Vagina (tissue), 2 donors: ENCODE data around the gene HOXA5. TPM values are rescaled to one million over a fixed set of nuclear protein-coding genes. Genes with fewer than 3 reads are reported as not detected.

Experiments used
- DNase-seq, 2 donors: peaks; one replicate each; pipeline ENCODE4 v3.0.0-alpha.2; 2017; ENCODE audit errors: extremely low spot score in 2 of 2
- H3K27ac ChIP-seq: fragments of 200-600 bp; sonication (generic); one replicate; pipeline ENCODE4 v1.5.1; 2019
- H3K27me3 ChIP-seq: fragments of 200-600 bp; sonication (generic); one replicate; pipeline ENCODE4 v1.5.1; 2019
- H3K36me3 ChIP-seq, 2 donors: fragments of 200-600 bp; sonication (generic); one replicate each; pipeline ENCODE4 v1.5.1; 2017 to 2019
- H3K4me1 ChIP-seq: fragments of 200-600 bp; sonication (generic); one replicate; pipeline ENCODE4 v1.5.1; 2019
- H3K4me3 ChIP-seq, 2 donors: fragments of 200-600 bp; sonication (generic); 1 replicate in 1 of 2; 2 replicates in 1 of 2; pipeline ENCODE4 v1.5.1; 2016 to 2019
- H3K9me3 ChIP-seq: fragments of 200-600 bp; sonication (generic); one replicate; pipeline ENCODE4 v1.5.1; 2019
- CTCF ChIP-seq, 3 experiments: fragments of 450-650 bp in 2 of 3; fragments of 200-600 bp in 1 of 3; sonication (generic) in 1 of 3; IDR thresholded peaks; one replicate each; pipeline ENCODE4 v1.5.1; 2017 to 2019; ENCODE audit warnings: antibody characterized with exemption in 3 of 3, mild to moderate bottlenecking in 2 of 3, moderate library complexity in 2 of 3
- POLR2A ChIP-seq, 2 donors: fragments of 450-650 bp; IDR thresholded peaks; one replicate each; pipeline ENCODE4 v1.6.1; 2017; ENCODE audit warnings: antibody characterized with exemption in 2 of 2, mild to moderate bottlenecking in 2 of 2, moderate library complexity in 2 of 2
- POLR2AphosphoS5 ChIP-seq, 2 donors: sonication (generic); formaldehyde crosslinking; IDR thresholded peaks; one replicate each; pipeline ENCODE4 v1.9.0; 2017; ENCODE audit warnings: antibody characterized with exemption in 2 of 2, mild to moderate bottlenecking in 2 of 2, low read depth in 1 of 2; ENCODE audit not compliant: insufficient read depth in 1 of 2
- intact Hi-C: fragments of 100-400 bp; cut with DNase I; formaldehyde crosslinking; loops from one replicate; pipeline ENCODE4 v1.15.1; 2023
- total RNA-seq: library from RNA; depleted of rRNA; stranded (reverse); fragments of >200 nt; gene quantifications from one replicate; pipeline ENCODE4 v1.2.3, GENCODE V29; 2016

HOXA5 gene
- total RNA-seq, 1 donor from 2014 or later: 6.1 TPM

DNA sequence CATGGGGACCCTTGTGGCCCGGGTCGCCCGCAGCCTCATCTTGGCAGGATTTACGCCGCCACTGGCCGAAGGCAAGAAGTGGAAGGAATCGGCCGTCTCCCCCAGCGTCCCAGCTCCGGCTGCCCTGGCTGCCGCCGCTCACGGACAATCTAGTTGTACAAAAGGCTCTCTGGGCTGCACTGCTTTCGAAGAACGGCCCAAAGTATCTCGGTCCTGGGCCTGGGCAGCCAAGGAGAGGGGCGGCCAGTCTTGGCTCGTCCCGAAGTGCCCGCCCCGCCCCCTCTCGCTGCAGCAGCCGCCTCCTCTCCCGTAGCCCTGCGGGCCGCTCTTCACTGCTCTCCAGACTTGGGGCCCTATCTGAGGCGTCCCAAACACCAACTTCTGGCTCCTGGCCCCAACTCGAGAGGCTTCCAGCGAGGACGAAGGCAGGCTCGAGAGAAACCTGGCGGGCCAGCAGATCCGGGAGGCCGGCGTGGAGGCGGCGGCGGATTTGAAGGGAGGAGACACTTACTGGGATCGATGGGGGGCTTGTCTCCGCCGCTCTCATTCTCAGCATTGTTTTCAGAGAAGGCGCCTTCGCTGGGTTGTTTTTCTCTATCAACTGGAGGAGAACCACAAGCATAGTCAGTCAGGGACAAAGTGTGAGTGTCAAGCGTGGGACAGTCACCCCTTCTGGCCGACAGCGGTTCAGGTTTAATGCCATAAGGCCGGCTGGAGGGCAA lies 21.0 kb upstream of the HOXA5 start:
- Histone ChIP-seq H3K27me3 (no peaks in the 10 kb centered on the region), H3K4me1 (peaks cover 54% of the 10 kb centered on the region), H3K36me3 (no peaks in the 10 kb centered on the region), H3K4me3 (peak overlapping the region; percentile 56 to 64), H3K9me3 (no peaks in the 10 kb centered on the region), H3K27ac (peak overlapping the region; percentile 99)
- DNase-seq: no peak
- no peak for TF ChIP-seq POLR2AphosphoS5 (IDR thresholded peaks at IDR 0.05; ENCODE audit: insufficient read depth in 1 of 2, low read depth in 1 of 2)
- TF ChIP-seq CTCF (IDR thresholded peaks at IDR 0.05): no peak
- no peak for TF ChIP-seq POLR2A (IDR thresholded peaks at IDR 0.05)
- intact Hi-C loops: loop anchor here (5.0 to 10.0 kb wide), 2 partner anchors 792 to 1310 kb away; no protein-coding TSS in a partner anchor

- H3K4me1 ChIP-seq: peaks cover 54% of the 10 kb centered on the region
- TF ChIP-seq POLR2AphosphoS5 (IDR thresholded peaks at IDR 0.05; ENCODE audit: insufficient read depth in 1 of 2, low read depth in 1 of 2) (no peak), POLR2A (IDR thresholded peaks at IDR 0.05) (no peak), CTCF (IDR thresholded peaks at IDR 0.05) (no peak)
- H3K4me3 ChIP-seq: peak overlapping the region; percentile 56 to 64
- intact Hi-C loops: loop anchor here (10.0 kb wide), 1 partner anchor 1309 kb away; no protein-coding TSS in a partner anchor
- H3K27me3 ChIP-seq: no peaks in the 10 kb centered on the region
- H3K27ac ChIP-seq: peak overlapping the region; percentile 99
- DNase-seq: no peak
- no peaks in the 10 kb centered on the region for H3K9me3 ChIP-seq
- H3K36me3 ChIP-seq: no peaks in the 10 kb centered on the region
Observed at GRCh38 chr7:27164045-27164366, 20.5 kb upstream of the HOXA5 start.

DNA sequence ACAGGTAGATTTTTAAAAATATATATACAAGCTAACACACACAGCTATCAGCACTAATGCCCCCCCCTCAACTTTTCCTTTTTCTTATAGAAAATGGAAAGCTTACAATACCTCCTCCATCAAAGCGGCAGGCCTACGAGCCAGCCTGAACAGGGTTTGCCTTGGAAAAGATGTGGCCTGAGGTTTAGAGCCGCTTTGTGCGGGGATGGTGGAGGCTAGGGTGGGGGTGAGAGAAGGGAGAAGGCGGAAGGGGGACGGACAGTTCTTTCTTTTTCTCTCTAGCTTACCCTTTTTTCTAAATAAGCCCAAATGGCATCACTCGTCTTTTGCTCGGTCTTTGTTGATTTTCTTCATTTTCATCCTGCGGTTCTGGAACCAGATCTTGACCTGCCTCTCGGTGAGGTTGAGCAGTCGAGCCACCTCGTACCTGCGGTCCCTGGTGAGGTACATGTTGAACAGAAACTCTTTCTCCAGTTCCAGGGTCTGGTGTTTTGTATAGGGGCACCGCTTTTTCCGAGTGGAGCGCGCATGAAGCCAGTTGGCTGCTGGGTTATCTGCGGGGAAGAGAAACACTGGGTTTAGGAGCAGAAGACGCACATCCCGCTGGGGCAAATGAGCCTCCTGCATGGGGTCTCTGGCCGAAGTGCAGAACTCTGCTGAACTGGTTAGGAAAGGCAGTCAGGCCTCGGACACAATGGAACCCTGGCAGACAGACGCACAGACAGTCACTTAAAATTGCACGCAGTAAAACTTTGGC lies 20.0 kb upstream of the HOXA5 start:
- peaks cover 51% of the 10 kb centered on the region for H3K4me1 ChIP-seq
- DNase-seq: no peak

DNA sequence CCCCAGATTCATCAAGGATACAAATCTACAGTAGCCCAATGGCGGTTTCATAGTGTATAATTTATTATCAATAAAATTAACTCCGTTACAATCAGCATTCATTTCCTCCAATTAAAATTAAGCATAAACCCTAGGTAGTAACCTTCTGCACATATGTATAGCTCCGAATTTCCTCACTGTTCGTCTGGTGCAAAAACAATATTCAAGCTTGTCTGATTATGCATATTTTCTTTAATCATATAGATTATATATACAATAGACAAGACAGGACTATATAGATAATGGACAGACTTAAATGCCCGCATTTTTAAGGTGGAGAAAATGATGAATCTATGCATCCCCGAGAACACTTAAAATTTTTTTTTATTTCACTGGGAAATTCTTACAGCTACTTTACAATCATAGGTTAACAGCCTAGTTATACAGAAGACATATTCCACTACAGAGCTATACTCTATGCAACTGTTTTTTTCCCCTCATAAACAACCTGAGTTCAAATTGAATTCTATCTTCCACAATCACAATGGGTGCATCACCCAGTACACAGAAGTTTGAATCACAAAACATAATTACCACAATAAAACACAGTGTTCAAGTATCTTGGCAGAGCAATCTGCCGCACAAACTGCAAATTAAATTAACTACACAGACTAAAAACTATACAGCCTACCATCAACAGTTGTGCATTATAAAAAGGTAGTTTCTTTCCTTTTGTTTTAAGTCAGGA lies 19.2 kb upstream of the HOXA5 start:
- intact Hi-C loops: loop anchor here (10.0 kb wide), 1 partner anchor 1308 kb away; no protein-coding TSS in a partner anchor
- no peaks in the 10 kb centered on the region for H3K36me3 ChIP-seq
- peaks cover 43% of the 10 kb centered on the region for H3K4me1 ChIP-seq
- no peaks in the 10 kb centered on the region for H3K27me3 ChIP-seq
- no peak for DNase-seq
- peak overlapping the region in 1 of 2 donors; percentile 64 for H3K4me3 ChIP-seq
- H3K9me3 ChIP-seq: no peaks in the 10 kb centered on the region
- peak overlapping the region; percentile 17 for H3K27ac ChIP-seq
- TF ChIP-seq CTCF (IDR thresholded peaks at IDR 0.05) (no peak), POLR2A (IDR thresholded peaks at IDR 0.05) (no peak), POLR2AphosphoS5 (IDR thresholded peaks at IDR 0.05; ENCODE audit: insufficient read depth in 1 of 2, low read depth in 1 of 2) (no peak)

More for the DNA sequence above, 20.0 kb upstream of the HOXA5 start:
- Histone ChIP-seq H3K4me3 (peak overlapping the region; percentile 56 to 64), H3K9me3 (no peaks in the 10 kb centered on the region), H3K27ac (peak overlapping the region; percentile 99), H3K36me3 (no peaks in the 10 kb centered on the region), H3K27me3 (no peaks in the 10 kb centered on the region)
- no peak for TF ChIP-seq CTCF (IDR thresholded peaks at IDR 0.05)
- TF ChIP-seq POLR2AphosphoS5 (IDR thresholded peaks at IDR 0.05; ENCODE audit: insufficient read depth in 1 of 2, low read depth in 1 of 2): no peak
- TF ChIP-seq POLR2A (IDR thresholded peaks at IDR 0.05): no peak
- intact Hi-C loops: loop anchor here (10.0 kb wide), 1 partner anchor 1309 kb away; no protein-coding TSS in a partner anchor
